ENCODE data around the gene GRIP1.

Gene GRIP1

DNA sequence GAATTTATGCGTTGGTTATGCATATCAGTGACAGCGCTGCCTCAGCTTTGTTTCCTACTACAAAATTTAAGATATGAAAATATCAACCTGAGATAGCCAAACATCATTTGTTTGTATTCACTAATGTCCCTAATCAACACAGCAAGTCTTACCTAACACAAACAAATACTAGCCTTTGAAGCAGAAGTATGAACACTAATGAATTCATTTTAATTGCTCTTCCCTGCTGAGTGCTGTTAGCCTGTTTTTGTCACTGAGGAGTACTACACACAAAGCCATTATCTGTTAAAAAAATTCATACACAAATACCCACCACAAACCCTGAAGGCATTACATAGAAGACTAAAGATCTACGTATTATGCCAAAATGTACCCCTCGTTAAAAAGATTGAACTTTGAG is 225.8 kb downstream of the GRIP1 start:
- no peak for DNase-seq (ENCODE audit: low read depth)

DNA sequence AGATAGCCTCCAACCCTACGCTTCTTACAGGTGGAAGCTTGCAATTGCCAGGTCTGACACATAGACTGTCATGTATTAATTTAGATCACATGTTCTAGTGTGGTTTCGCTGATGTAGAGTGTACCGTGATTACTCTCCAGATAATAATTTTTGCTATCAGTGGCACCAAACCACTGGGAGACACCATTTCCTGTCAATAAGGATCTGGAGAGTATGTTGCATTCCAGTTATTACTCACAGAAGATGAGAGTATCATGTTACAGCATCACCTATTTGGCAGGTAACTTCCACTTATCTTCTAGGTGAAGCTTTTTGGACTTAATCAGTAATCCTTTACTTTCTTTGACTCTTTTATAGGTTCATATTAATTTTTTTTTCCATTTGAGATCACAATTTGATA is 229.3 kb downstream of the GRIP1 start:
- no peak for DNase-seq (ENCODE audit: low read depth)

DNA sequence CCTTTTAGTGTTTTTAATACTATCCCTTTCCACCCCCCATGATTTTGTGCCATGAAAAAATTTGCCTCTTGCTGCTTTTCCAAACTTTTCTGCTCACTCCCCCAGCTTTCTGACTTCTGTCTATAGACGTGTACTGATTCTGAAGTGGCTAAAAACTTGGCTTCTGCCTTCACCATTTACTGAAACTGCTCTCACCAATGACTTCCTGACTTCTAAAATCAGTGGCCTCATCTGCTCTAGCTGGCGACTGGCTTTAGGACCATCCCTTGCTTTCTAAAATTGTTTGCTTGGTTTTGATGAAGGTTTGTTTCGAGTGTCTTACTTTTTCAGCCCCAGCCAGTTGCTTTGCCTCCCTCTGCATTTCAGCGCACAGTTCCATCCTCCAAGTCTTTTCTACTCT is 231.2 kb downstream of the GRIP1 start:
- no peak for DNase-seq (ENCODE audit: low read depth)

DNA sequence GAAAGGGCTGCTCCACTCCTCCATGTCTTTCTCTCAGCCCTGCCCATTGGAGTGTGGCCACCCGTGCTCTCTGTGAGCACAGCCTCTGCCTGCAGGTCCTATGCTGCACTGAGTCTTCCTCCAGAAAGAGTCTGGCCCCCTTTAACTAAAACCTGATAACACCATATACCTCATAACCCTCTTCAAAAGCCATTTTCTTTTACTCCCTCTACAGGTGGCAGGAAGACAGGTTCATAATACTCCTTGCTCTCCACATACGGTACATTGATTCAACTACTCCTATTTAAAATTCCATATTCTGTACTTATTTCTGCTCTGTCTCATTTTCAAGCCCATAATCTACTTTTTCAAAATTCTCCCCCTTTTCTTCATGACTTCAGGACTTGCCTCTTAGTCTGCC is 232.6 kb downstream of the GRIP1 start:
- no peak for DNase-seq (ENCODE audit: low read depth)

DNA sequence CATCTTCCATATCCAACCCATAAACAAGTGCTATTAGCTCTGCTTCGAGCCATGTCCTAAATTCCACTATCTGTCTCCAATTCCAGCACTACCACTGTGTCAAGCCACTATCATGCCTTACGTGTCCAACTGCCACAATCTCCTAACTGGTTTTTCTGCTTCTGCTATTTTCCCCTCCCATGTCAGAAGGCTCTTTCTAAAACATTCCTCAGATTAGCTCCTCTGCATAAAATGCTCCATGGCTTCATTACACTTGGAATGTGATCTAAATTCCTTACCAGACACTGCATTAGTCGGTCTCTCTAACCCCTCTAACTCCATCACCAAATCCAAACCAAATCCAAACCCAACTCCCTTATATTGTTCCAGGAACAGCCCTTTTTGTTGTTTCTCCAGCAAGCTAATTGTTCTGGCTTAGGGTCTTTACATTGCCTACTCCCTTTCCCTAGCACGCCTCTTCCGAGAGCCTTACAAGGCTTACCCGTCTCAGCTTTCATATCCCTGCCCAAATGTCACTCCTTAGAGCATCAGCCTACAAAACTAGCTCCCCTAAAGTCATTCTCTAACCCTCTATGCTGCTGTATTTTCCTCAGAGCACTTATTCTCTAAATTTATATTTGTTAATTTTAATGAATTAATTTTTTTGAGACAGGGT is 236.8 kb downstream of the GRIP1 start:
- no peak for DNase-seq (ENCODE audit: low read depth)

DNA sequence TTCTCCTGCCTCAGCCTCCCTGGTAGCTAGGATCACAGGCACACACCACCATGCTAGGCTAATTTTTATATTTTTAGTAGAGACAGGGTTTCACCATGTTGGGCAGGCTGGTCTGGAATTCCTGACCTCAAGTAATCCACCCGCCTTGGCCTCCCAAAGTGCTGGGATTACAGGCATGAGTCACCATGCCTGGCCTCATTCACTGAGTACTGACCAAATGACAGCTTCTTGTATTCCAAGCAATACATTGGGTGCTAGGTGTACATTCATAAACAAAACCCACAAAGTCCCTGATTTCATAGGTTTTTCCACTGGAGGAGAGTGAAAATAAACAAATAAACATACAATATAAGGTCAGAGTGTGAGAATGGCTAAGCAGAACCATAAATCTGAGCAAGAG is 240.3 kb downstream of the GRIP1 start:
- no peak for DNase-seq (ENCODE audit: low read depth)

DNA sequence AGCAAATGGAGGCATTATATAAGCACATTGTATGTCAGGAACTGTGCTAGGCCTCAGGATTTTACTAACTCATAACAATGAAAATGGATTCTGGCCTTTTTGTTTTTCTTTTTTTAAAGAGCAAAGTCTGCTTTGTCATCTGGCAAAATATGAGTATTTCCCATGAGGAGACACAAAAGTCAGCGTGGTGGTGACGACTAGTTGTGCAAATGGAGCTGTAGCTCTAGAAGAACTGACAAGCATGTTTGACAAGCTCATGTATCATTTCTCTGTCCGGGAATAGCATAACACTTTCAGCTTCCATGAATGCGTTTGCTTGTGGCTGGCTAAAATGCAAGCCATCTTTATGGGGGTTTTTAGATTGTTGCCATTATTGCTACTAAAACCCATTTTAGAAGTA is 248.8 kb downstream of the GRIP1 start:
- DNase-seq (ENCODE audit: low read depth): no peak

DNA sequence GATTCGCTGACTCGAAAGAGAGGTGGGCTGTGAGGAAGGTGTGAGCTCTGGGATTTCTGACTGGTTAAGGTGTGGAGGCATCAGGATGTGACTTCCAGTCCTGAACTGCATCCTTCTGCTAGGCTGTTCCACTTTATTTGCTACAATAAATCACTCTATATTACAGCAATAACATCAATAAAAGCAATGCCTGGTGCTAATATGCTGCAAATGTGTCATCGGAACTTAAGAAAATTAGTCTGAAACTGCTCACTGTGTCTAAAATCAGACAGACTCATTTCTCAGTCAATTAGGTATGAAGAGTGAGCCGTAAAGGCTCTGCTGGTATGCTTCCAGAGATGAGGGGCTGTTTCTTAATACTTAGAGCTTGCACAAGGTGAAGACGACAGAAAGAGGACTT is 250.0 kb downstream of the GRIP1 start:
- no peak for DNase-seq (ENCODE audit: low read depth)

DNA sequence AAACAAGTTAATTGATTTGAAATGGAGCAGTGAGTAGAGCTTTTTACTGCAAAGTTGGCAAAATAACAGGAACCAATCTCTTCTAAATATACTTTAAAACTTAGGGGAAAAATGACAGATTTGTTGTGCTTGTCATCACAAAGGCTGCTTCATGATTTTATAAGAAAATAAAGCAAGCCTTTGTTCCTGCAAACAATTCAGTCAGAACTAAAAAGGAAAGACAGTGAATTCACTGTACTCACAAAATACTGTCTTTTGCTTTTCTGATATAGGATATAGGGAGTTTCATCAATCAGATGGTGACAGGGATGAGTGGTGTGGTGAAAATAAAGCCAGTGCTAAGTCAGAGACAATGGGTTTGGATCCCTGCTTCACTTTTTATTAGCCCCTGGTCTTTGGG is 250.6 kb downstream of the GRIP1 start:
- no peak for DNase-seq (ENCODE audit: low read depth)

DNA sequence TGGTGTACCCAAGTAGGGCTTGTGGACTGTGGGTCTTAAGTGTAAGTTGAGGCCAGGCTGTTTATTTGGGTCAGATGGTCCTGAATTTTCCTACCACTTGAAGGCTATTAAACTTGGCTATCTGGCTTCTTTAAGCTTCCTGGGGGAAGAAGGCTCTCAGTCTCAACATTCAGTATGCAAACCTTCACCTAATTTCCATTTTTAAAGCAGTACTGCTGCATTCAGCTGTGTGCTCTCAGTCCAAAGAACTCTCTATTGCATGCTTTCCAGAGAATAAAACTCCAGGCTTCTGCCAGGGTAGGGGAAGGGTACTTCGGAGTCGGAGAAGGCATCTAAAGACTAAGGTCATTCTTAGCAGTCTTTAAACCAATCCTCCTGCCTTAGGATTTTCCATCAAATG is 252.2 kb downstream of the GRIP1 start:
- no peak for DNase-seq (ENCODE audit: low read depth)

DNA sequence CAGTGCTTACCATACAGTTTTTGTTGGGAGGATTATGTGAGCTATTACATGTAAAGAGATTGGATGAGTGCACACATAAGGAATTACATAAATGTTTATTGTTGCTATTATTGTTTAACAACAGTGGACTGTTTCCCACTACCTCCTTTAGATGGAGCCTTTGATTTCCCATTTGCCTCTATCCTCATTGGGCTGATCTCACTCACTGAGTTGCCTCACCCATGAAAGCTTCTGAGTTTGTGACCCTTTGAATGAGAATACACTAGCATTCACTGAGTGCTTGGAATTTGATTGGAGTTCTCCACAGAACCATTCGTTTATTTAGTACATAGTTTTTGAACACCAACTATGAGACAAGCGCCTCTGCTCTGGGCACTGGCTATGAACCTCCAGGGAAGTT is 255.6 kb downstream of the GRIP1 start:
- DNase-seq (ENCODE audit: low read depth): no peak

DNA sequence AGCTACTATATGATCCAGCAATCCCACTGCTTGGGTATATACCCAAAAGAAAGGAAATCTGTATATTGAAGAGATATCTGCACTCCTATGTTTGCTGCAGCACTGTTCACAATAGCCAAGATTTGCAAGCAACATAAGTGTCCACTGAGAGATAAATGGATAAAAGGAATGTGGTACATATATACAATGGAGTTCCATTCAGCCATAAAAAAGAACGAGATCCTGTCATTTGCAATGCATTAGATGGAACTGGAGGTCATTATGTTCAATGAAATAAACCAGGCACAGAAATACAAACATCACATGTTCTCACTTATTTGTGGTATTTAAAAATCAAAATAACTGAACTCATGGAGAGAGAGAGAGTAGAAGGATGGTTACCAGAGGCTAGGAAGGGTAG is 260.0 kb downstream of the GRIP1 start:
- DNase-seq (ENCODE audit: low read depth): no peak

DNA sequence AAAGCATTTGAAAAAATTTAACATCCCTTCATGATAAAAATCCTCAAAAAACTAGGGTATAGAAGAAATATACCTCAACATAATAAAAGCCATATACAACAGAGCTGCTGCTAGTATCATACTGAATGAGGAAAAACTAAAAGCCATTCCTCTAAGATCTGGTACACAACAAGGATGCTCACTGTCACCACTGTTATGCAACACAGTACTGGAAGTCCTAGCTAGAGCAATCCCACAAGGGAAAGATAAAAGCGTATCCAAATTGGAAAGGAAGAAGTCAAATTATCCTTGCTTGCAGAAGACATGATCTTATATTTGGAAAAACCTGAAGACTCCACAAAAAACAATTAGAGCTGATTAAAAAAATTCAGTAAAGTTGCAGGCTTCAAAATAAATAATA is 261.7 kb downstream of the GRIP1 start:
- no peak for DNase-seq (ENCODE audit: low read depth)

DNA sequence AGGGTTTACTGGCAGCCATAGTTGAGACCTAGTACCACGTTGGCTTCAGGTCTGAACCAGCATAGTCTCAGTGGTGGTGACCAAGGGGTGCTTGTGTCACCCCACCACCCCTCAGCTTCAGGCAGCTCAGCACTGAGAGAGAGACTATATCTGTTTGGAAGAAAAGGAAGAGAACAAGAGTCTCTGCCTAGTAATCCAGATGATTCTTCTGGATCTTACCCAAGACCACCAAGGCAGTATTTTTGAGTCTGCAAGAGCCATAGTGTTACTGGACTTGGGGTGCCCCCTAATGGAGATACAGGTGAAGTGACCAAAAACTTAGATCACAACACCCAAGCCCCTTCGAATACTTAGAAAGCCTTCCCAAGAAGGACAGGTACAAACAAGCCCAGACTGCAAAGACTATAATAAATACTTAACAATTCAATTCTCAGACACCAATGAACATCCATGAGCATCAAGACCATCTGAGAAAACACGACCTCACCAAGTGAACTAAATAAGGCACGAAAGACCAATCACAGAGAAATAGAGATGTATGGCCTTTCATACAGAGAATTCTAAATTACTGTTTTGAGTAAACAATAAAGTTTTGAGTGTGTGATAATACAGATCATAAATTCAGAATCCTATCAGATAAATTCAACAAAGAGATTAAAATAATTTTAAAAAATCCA is 269.5 kb downstream of the GRIP1 start:
- DNase-seq (ENCODE audit: low read depth): no peak

DNA sequence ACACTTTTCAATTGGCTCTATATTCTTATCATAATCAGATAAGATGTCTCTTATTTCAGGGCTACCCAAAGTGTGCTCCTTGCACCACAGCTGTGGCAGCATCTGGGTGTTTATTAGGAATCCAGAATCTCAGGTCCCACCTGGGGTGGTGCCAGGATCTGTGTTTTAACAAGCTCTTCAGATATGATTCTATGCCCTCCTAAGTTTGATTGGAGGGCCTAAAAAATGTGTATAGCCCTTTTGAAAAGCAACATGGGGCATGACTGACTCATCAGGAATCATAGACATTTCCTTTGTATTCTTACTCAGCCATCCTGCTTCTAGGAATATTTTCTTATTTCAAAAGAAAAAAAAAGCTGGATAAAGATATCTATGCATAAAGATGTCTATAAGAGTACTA is 273.5 kb downstream of the GRIP1 start:
- DNase-seq (ENCODE audit: low read depth): no peak

DNA sequence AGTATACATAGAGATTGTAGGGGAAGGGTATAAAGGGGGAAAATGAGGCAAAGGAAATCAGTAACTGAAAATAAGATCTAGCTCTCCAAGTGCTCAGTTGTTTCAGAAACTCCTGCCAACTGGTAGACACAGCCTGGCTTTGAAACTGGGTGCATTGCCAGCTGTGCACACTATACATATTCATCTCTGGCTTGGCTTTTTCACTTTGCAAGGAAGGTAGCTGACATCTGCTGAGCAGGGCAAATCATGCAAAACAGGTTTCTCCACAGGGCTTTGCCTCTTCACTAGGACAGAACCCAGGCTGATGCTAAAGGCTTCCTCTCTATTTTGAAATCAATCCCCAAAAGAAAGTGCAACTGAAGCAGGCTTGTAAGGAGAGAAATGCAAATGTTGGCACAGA is 275.1 kb downstream of the GRIP1 start:
- DNase-seq (ENCODE audit: low read depth): no peak

DNA sequence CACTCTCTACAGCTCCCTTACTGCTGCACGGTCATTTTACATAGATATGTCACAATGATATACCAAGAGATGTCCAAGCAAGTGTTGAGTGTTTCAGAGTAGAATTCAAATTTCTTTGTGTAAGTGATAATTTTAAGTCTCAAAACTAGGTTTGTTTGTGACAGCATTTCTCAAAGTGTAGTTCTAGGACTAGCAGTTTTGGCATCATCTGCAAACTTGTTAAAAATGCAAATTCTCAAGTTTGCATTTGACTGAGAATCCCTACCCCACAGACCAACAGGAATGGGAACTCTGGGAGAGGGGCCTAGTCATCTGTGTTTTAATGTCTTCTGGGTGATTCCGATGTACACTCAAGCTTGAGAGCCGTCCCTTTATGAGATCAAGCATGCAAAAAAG is 279.0 kb downstream of the GRIP1 start:
- DNase-seq (ENCODE audit: low read depth): no peak

DNA sequence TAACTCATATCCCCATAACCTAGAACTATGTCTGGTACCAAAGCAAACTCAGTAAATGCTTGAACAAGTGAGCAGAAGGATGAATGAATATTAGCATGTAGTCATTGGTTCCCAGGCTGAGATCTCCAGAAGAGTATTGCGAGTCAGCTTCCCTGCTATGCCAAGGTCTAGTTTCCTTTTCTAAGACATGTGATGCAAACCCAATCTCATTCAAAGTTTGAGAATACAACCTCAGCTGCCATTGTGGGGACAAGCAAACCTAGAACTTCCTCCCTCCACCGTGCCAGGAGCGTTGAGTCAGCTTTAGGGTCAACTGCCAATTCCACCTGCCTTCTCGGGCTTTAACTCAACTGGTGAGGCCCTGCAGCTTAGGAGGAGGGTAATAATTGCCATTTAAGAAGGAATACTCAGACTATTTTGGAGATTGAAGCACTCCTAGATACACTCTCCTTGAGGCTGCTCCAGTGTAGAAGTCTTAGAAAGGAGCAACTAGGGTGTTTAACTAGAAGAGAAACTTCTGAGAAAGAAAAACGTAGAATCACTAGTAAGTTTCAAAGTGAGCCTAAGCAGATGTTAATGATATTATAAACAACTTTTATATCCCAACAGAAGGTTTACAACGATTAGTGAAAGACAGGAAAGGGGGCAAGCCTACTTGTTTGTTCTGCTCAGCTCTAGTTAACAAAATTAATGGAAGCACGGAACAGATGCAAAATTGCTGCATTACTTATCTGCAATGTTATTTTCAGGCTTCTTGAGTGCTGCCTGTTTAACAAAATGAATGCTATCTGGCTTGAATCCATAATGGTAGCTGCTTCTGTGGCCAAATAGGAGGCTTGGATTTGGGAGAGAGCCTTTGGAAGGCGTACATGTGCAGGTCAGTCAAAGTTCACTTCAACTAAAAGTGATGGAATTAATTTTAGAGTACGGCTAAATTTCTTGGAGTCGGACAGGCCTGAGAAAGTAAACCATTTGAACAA is 279.7 kb downstream of the GRIP1 start:
- DNase-seq (ENCODE audit: low read depth): no peak

DNA sequence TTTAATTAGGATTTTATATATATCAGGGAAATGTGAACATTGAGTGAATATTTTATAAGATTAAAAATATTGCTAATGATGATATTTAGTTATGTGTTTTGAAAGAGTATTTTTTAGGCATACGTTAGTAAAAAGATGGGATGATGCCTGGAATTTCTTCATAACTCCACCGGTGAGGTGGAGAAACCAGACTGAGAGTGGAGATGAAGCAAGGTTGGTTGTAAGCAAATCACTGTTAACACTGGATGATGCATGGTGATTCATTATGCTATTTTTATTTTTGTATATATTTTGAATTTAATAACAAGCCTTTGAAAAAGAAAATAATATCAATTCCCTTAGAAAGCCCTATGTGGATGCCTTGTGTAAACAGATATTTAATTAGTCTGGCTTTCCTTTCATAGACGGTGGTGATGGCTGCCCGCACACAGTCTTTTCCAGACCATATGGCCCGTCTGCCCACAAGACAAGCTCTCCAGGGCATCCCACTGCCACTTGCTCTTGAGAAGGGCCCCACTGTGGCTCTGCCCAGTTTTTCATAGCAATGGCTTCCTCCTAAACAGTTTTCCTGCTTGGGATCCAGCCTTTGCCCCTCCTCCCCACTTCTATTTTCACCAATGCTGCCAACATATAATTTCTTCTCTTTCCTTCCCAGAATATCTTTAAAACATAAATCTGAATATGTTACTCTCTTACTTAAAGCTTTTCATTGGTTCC is 281.1 kb downstream of the GRIP1 start:
- no peak for DNase-seq (ENCODE audit: low read depth)

DNA sequence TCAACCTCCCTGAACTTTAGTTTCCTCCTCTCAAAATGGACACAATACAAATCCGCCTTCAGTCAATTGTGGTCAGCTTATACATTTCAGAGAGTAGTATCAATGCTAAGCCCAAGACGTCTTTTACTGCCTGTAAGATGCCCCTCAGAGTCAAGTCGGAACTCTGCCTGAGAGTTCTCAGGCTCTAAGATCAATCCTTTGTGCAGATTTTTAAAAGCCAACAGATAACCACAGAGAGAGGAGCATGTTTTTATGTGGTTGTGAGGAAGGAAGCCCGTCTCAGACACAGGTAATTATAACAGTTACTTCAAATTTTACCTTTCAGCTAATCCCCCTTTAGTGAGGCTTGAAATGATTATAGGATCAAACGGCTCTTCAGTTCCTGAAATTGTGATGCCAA is 285.0 kb downstream of the GRIP1 start:
- DNase-seq (ENCODE audit: low read depth): no peak

DNA sequence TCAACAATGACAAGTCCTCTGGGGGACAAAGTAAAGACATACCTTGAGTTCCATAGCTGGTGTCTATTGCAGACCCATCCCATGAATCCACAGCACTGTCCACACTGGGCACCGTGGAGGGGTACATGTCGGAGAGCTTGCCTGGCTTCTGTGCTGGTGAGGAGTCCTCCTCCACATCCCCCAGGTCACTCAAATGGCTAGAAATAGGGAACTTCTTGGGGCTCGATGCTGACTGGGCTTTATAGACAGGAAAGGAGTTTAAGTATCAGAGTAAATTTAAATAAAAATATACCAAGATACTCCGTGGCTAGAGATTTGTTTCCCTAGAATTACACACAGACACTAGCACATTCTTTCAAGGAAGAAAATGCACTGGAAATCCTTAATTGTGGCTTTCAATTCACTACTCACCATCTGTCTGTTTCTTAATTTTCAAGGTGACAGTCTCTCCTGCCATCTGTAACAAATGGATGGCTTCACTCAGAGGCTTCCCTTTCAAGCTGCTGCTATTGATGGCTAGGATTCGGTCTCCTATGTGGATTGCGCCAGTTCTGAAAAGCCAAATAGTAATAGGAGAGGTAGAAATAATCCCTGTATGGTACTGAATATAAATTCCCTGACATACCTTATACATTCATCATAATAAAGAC is 286.5 kb downstream of the GRIP1 start:
- no peak for DNase-seq (ENCODE audit: low read depth)

DNA sequence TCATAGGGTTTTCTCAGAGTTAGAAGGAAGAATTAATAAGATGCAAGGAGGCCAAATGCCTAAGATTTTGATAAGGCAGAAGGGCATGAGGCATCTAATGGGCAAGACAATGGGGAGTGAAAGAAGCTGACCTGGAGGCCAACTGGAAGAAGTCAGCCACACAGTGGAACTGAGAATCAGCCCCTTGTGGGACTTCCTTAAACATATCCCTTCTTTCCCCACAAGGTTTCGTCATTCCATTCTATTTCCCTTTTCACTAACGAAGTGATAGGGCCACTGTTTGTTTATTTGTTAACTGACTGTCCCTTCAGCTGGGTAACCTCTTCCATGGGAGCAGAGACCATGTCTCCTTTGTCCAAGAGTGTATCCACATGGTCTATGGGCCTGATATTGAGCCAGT is 290.4 kb downstream of the GRIP1 start:
- no peak for DNase-seq (ENCODE audit: low read depth)
